SK-N-SH (cell line): ENCODE results near the gene B4GALNT4.

ENCODE experiments used
- CHD2 ChIP-seq: fragments of 150-350 bp; IDR thresholded peaks from 2 replicates; pipeline ENCODE4 v1.6.1; 2018; ENCODE audit warnings: low read length; ENCODE audit not compliant: partially characterized antibody
- EP300 ChIP-seq, 2 experiments: IDR thresholded peaks; 2 replicates each; pipeline versions ENCODE4 v1.4.0 to v1.6.1; 2012; ENCODE audit warnings: borderline replicate concordance in 1 of 2, low read depth in 1 of 2, low read length in 1 of 2
- MXI1 ChIP-seq: IDR thresholded peaks from 2 replicates; pipeline ENCODE4 v1.6.1; 2012; ENCODE audit warnings: mild to moderate bottlenecking, low read depth, low read length, improper control_type of control experiment
- POLR2AphosphoS5 ChIP-seq: IDR thresholded peaks from 2 replicates; pipeline ENCODE4 v1.6.1; 2012; ENCODE audit warnings: low read depth, low read length
- RAD21 ChIP-seq: IDR thresholded peaks from 2 replicates; pipeline ENCODE4 v1.6.1; 2012; ENCODE audit warnings: mild to moderate bottlenecking, low read length
- SIN3A ChIP-seq: IDR thresholded peaks from 2 replicates; pipeline ENCODE4 v1.6.1; 2012; ENCODE audit warnings: low read depth, mild to moderate bottlenecking, low read length, moderate library complexity, borderline replicate concordance
- SMC3 ChIP-seq: IDR thresholded peaks from 2 replicates; pipeline ENCODE4 v1.6.1; 2012; ENCODE audit warnings: low read depth, low read length, improper control_type of control experiment
- TAF1 ChIP-seq: IDR thresholded peaks from 2 replicates; pipeline ENCODE4 v1.6.1; 2012; ENCODE audit warnings: low read depth, mild to moderate bottlenecking, low read length, moderate library complexity, borderline replicate concordance
- TCF12 ChIP-seq: IDR thresholded peaks from 2 replicates; pipeline ENCODE4 v1.4.0; 2012
- YY1 ChIP-seq: IDR thresholded peaks from 2 replicates; pipeline ENCODE4 v1.4.0; 2012; ENCODE audit warnings: low read depth, mild to moderate bottlenecking
- TF ChIP-seq, protein P1 (sequence below): fragments of 200-600 bp; sonication (generic); IDR thresholded peaks from 2 replicates; pipeline ENCODE4 v1.6.1; 2017; ENCODE audit warnings: antibody characterized with exemption, mild to moderate bottlenecking, moderate library complexity
- TF ChIP-seq, protein P2 (sequence below): IDR thresholded peaks from 2 replicates; pipeline ENCODE4 v1.4.0; 2012; ENCODE audit warnings: low read depth

DNA sequence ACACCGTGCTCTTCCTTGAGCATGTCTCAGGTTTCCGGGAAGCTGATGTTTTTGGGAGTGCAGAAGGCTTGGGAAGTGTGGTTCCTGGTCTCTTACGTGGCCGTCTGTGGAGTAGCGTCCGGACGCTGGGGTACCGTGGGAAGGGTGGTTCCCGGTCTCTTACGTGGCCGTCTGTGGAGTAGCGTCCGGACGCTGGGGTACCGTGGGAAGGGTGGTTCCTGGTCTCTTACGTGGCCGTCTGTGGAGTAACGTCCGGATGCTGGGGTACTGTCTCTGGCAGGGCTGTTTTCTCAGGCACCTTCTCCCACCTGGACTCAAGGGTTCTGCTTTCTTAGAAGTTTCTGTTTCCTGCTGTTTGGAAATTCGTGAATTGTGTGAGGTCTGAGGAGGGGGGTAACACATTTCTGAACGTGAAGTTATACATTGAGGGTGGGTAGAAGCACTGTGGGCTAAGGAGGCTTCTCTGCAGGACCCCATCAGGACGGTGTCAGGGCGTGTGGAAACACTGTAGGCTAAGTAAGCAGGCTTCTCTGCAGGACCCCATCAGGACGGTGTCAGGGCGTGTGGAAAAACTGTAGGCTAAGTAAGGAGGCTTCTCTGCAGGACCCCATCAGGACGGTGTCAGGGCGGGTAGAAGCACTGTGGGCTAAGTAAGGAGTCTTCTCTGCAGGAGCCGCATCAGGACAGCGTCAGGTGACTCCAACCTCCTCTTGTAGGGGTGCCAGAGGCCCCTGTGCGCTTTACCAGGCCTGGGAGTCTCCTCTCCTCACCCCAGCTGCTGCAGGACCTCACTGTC lies 43.3 kb upstream of the B4GALNT4 start:
- no peak for TF ChIP-seq SIN3A
- TF ChIP-seq CHD2, result no peak
- TF ChIP-seq, protein P1, sequence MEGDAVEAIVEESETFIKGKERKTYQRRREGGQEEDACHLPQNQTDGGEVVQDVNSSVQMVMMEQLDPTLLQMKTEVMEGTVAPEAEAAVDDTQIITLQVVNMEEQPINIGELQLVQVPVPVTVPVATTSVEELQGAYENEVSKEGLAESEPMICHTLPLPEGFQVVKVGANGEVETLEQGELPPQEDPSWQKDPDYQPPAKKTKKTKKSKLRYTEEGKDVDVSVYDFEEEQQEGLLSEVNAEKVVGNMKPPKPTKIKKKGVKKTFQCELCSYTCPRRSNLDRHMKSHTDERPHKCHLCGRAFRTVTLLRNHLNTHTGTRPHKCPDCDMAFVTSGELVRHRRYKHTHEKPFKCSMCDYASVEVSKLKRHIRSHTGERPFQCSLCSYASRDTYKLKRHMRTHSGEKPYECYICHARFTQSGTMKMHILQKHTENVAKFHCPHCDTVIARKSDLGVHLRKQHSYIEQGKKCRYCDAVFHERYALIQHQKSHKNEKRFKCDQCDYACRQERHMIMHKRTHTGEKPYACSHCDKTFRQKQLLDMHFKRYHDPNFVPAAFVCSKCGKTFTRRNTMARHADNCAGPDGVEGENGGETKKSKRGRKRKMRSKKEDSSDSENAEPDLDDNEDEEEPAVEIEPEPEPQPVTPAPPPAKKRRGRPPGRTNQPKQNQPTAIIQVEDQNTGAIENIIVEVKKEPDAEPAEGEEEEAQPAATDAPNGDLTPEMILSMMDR, result no peak
- TF ChIP-seq EP300 (IDR thresholded peaks at IDR 0.05; ENCODE audit: borderline replicate concordance in 1 of 2, low read depth in 1 of 2, low read length in 1 of 2), result no peak
- TF ChIP-seq RAD21, result no peak
- TF ChIP-seq, protein P2, sequence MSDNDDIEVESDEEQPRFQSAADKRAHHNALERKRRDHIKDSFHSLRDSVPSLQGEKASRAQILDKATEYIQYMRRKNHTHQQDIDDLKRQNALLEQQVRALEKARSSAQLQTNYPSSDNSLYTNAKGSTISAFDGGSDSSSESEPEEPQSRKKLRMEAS, result no peak
- no peak for TF ChIP-seq TAF1
- no peak for TF ChIP-seq POLR2AphosphoS5
- no peak for TF ChIP-seq TCF12
- TF ChIP-seq SMC3, result no peak
- TF ChIP-seq MXI1, result no peak
- no peak for TF ChIP-seq YY1
